Activated CD8-positive, alpha-beta memory T cell treated with anti-CD3 and anti-CD28 coated beads for 4 hours (primary cell): ENCODE data around the gene SPPL3.

Source experiments
- DNase-seq, 2 donors: peaks; one replicate each; pipeline ENCODE4 v3.0.0-alpha.2; 2020; ENCODE audit warnings: low read depth in 2 of 2

The SPPL3 gene

GRCh38 chr12:120874547-120875245 lies 29.5 kb downstream of the SPPL3 start:
- no peak for DNase-seq

- no peak for DNase-seq
Observed at GRCh38 chr12:120873226-120873625, 30.9 kb downstream of the SPPL3 start.

- DNase-seq: no peak
Observed at GRCh38 chr12:120872487-120872886, 31.7 kb downstream of the SPPL3 start.

DNA sequence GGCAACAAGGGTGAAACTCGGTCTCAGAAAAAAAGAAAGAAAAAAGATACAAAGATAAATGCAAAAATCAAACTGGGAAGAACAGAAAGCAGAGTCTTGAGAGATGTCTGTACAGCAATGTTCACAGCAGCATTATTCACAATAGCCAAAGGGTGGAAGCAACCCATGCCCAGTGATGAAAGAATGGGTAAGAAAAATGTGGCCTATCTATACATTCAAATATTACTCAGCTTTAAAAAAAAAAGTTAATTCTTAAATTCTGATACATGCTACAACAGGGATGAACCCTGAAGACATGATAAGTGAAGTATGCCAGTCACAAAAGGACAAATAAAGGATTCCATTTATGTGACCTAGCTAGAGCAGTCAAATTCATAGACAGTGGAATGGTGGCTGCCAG lies 33.7 kb downstream of the SPPL3 start:
- DNase-seq: no peak

- DNase-seq: no peak
Observed at GRCh38 chr12:120869376-120869775, 34.8 kb downstream of the SPPL3 start.

DNA sequence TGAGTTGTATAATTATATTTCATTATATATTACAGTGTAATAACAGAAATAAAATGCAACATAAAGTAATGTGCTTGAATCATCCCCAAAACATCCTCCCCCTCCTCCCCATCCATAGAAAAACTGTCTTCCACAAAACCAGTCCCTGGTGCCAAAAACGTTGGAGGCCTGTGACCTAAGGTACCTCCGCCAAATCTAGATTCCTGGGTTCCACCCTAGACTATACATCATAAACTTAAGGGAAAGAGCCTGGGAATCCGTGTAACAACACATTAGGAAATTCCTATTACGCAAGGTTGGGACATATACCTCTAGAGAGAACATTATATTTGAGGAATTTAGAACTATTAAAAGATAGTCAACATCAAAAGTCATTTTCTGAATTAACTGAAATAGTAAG lies 38.0 kb downstream of the SPPL3 start:
- no peak for DNase-seq

DNA sequence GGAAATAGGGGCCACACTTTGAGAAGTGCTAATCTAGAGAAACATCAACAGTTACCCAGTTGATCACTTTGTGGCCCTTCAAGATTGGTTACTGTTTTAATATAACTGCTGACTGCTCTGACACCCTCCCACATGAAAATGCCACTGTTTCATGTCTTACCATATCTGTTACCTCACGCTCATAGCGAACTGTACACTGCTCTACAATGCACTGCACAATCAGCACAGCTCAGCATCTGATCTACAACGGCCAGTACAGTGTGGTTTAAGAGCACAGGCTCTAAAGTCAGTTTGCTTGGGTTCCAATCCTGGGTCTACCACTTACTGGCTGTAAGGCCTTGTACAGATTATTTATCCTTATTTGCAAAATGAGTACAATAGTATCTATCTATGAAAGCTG lies 39.1 kb downstream of the SPPL3 start:
- DNase-seq: no peak

DNA sequence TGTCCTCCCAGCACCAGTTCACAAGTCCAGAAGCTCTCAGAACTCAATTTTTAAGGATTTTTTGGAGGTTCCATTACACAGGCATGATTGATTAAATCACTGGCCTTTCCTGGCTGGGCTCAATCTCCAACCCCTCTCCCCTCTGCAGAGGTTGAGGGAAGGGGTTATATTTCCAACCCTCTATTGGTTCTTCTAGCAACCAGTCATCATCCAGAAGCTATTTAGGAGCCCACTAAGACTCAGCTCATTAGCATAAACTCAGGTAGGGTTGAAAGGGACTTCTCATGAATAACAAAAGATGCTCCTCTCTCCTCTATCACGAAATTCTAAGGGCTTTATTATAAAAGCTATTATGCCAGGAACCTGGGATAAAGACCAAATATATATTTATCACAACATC lies 41.5 kb downstream of the SPPL3 start:
- DNase-seq: no peak

- DNase-seq: no peak
Observed at GRCh38 chr12:120861074-120861795, 42.9 kb downstream of the SPPL3 start.

GRCh38 chr12:120858306-120859088 lies 45.7 kb downstream of the SPPL3 start:
- no peak for DNase-seq

GRCh38 chr12:120856980-120857379 lies 47.2 kb downstream of the SPPL3 start:
- no peak for DNase-seq

- no peak for DNase-seq
Observed at GRCh38 chr12:120855823-120856588, 48.2 kb downstream of the SPPL3 start.

- DNase-seq: no peak
Observed at GRCh38 chr12:120854804-120855203, 49.4 kb downstream of the SPPL3 start.

DNA sequence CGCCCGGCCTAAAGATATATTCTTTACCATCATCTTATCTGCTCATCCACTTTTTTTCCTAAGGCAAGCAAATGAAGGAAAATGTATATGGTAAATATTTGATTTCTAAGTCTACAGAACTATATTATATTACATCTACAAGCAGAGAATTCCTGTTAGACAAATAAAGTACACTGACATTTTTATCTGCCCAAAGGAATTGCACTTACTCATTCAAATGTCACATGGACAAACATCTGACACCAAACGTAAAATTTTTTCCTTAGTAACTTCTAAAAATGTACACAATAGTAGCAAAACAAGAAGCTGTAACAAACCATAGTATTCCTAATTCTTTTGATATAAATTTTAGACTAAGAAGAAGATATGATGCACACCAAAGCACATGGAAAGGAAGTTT lies 51.0 kb downstream of the SPPL3 start:
- DNase-seq: no peak

GRCh38 chr12:120851944-120852343 lies 52.2 kb downstream of the SPPL3 start:
- DNase-seq: no peak

GRCh38 chr12:120851444-120851843 lies 52.7 kb downstream of the SPPL3 start:
- DNase-seq: no peak

- DNase-seq: no peak
Observed at GRCh38 chr12:120849765-120850164, 54.4 kb downstream of the SPPL3 start.

DNA sequence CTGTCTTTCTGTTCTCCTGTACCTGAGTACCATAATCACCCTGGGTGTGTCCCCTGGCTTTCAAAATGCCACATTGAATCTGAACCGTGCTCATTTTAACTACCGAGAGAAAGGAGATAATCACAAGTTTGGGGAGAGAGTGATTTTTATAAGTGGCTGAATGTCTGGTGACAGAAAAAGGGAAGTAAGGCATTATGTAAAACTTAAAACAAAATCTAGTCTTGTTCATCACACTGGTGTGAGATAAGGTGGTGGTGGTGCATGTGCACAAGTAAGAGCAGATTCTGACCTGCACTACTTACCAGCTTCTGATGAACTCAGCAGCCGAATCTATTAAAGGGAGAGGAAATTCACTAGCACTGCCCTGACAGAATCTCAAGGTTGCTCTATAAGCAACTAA lies 56.3 kb downstream of the SPPL3 start:
- DNase-seq: no peak

- DNase-seq: no peak
Observed at GRCh38 chr12:120847392-120847791, 56.8 kb downstream of the SPPL3 start.

DNA sequence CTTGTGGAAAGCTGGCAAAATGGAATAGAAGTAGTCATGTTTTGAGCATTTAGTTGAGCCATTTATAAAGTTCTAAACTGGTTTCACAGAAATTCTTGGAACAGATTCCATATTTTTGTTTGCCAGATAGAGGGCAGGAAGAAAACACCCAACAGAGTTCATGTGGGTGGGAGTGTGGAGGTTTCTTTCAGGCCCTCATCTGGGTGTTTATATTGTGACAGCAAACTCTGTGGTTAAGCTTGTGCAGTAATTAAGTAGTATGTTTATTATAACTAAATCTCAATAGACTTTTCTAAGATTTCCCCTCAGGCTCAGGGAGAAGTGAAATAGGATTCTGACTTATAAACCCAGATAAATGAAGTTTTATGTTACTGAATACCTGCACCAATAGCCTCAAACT lies 57.4 kb downstream of the SPPL3 start:
- no peak for DNase-seq

GRCh38 chr12:120845696-120846095 lies 58.5 kb downstream of the SPPL3 start:
- no peak for DNase-seq
